ENCODE results near the gene RBMXL2.
A peak's percentile ranks its signal among the peaks of the same experiment; 100 is the strongest.

Gene RBMXL2

GRCh38 chr11:7088921-7089320 lies at the start of gene RBMXL2:
Gene RBMXL2, plus strand, starts transcription at chr11:7088998. Its CDS starts 123 bp downstream, at chr11:7089121.
- DNase-seq: no peak

- DNase-seq: no peak
Observed at GRCh38 chr11:7046474-7047175, 42.2 kb upstream of the RBMXL2 start.

- no peak for DNase-seq
Observed at GRCh38 chr11:7050191-7050590, 38.6 kb upstream of the RBMXL2 start.

- no peak for DNase-seq
Observed at GRCh38 chr11:7056828-7057513, 31.8 kb upstream of the RBMXL2 start.

- no peak for DNase-seq
Observed at GRCh38 chr11:7057641-7058040, 31.2 kb upstream of the RBMXL2 start.

- DNase-seq: no peak
Observed at GRCh38 chr11:7060868-7061267, 27.9 kb upstream of the RBMXL2 start.

GRCh38 chr11:7062534-7062933 lies 26.3 kb upstream of the RBMXL2 start:
- no peak for DNase-seq

- DNase-seq: peak in 1 of 3 experiments; percentile 72
Observed at GRCh38 chr11:7072401-7073028, 16.3 kb upstream of the RBMXL2 start.

- DNase-seq: no peak
Observed at GRCh38 chr11:7077101-7077500, 11.7 kb upstream of the RBMXL2 start.

- no peak for DNase-seq
Observed at GRCh38 chr11:7079545-7080135, 9.2 kb upstream of the RBMXL2 start.

- no peak for DNase-seq
Observed at GRCh38 chr11:7080900-7081299, 7.9 kb upstream of the RBMXL2 start.

GRCh38 chr11:7081441-7081840 lies 7.4 kb upstream of the RBMXL2 start:
- no peak for DNase-seq

GRCh38 chr11:7089328-7090251 lies 792 bp downstream of the RBMXL2 start:
- no peak for DNase-seq

- peak; percentile 8 to 79 (median 60) for DNase-seq
Observed at GRCh38 chr11:7098235-7098832, 9.5 kb downstream of the RBMXL2 start.

- no peak for DNase-seq
Observed at GRCh38 chr11:7115780-7116179, 27.0 kb downstream of the RBMXL2 start.

- DNase-seq: no peak
Observed at GRCh38 chr11:7116370-7116769, 27.6 kb downstream of the RBMXL2 start.

GRCh38 chr11:7138051-7138450 lies 49.3 kb downstream of the RBMXL2 start:
- DNase-seq: no peak
